Left lung (tissue), 10 donors: ENCODE results near the gene NDUFB7. TPM values are rescaled to one million over a fixed set of nuclear protein-coding genes. Genes with fewer than 3 reads are reported as not detected.

Experiments used
- ATAC-seq: fragments of 200-7000 bp; cut with Tn5 transposase; one replicate; pipeline ENCODE4 v1.9.1; 2020; ENCODE audit warnings: moderate library complexity
- DNase-seq, 4 donors: peaks; one replicate each; pipeline ENCODE4 v3.0.0-alpha.2; 2013 to 2020
- H3K27ac ChIP-seq, 2 donors: fragments of 200-600 bp; sonication (generic) in 1 of 2; one replicate each; pipeline versions ENCODE4 v1.5.0 to v1.8.0; 2020 to 2021
- H3K27me3 ChIP-seq, 2 donors: fragments of 200-600 bp; sonication (generic) in 1 of 2; one replicate each; pipeline versions ENCODE4 v1.5.0 to v1.8.0; 2020 to 2021
- H3K36me3 ChIP-seq, 2 donors: fragments of 200-600 bp; sonication (generic) in 1 of 2; one replicate each; pipeline versions ENCODE4 v1.5.0 to v1.8.0; 2020 to 2021
- H3K4me1 ChIP-seq, 2 donors: fragments of 200-600 bp; one replicate each; pipeline ENCODE4 v1.8.0; 2021
- H3K4me3 ChIP-seq, 2 donors: fragments of 200-600 bp; sonication (generic) in 1 of 2; one replicate each; pipeline versions ENCODE4 v1.5.0 to v1.8.0; 2020 to 2021; ENCODE audit warnings: mild to moderate bottlenecking in 1 of 2
- H3K9me3 ChIP-seq, 2 donors: fragments of 200-600 bp; sonication (generic) in 1 of 2; one replicate each; pipeline versions ENCODE4 v1.5.0 to v1.8.0; 2020 to 2021
- intact Hi-C, 2 donors: fragments of 100-400 bp; cut with DNase I; formaldehyde crosslinking; loops; one replicate each; pipeline versions ENCODE4 v1.11.2 to v1.14.2; 2022
- polyA plus RNA-seq, 6 donors: library from polyadenylated mRNA; unstranded; fragments of 120-200 nt; gene quantifications; one replicate each; pipeline ENCODE4 v1.2.1, GENCODE V29; 2013; ENCODE audit not compliant: insufficient read length in 6 of 6
- total RNA-seq, 2 donors: library from RNA; stranded (reverse); fragmentation: NEBNext Ultra II Directional; extraction: Animal tissue kit (Norgen Biotek cat#: 25700); gene quantifications; one replicate each; pipeline ENCODE4 v1.2.1, GENCODE V29; 2021
- TF ChIP-seq, protein P1 (sequence below), 2 donors: fragments of 200-600 bp; sonication (generic) in 1 of 2; IDR thresholded peaks; one replicate each; pipeline versions ENCODE4 v1.5.0 to v1.8.0; 2021; ENCODE audit warnings: antibody characterized with exemption in 2 of 2
- donor health status: DM: no; HTN: yes; CAD: no.
- donor health status: DM: no; HTN: no; CAD: no.

The NDUFB7 gene
- total and polyA plus RNA-seq, 8 donors = 60.1 to 125 (median 87.5) TPM

DNA sequence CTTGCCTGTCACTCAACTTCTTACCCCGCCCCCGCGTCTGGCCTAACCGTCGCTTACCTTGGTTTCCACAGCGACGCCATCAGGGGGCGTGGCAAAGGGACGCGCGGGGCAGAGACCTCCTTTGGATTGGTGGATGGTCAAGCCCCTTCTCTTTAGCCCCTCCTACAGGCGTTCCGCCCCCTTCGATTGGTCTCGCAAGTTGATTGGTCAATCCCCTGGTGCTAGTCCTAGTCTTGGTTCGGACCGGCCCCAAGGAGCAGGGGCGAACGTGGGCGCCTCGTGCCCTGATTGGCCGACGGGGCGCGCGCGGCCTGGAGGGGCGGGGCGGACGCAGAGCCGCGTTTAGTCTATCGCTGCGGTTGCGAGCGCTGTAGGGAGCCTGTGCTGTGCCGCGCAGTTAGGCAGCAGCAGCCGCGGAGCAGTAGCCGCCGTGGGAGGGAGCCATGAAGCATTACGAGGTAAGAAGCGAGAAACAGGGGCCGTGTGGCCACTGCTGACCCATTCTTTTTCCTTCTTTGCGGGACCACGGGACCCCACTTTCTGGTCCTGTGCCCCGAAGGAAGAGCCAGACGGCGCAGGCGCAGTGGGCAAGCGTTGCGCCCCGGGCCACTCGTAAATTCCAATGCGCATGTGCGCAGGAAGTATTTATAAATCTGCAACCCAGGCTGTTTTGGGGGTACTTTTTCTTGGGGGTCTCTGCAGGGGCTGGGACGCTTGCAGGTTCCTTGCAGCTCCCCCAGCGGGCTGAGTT, 42.4 kb downstream of the NDUFB7 start, which contains the start of gene TECR:
Gene TECR, plus strand, starts transcription at position 341 of the 751 bp plus-strand sequence. Its CDS starts 103 bp downstream, at position 444.
- peak; percentile 98 for ATAC-seq
- Histone ChIP-seq H3K36me3 (no peaks in the 10 kb centered on the region), H3K4me3 (peak within 1 kb of the TSS; percentile 65 to 87), H3K4me1 (peaks cover 4 to 27% of the 10 kb centered on the region in 2 donors), H3K9me3 (no peaks in the 10 kb centered on the region), H3K27me3 (no peaks in the 10 kb centered on the region), H3K27ac (peak within 1 kb of the TSS; percentile 93 to 94)
- peak; percentile 99 to 100 (median 100) for DNase-seq
- TF ChIP-seq, protein P1, sequence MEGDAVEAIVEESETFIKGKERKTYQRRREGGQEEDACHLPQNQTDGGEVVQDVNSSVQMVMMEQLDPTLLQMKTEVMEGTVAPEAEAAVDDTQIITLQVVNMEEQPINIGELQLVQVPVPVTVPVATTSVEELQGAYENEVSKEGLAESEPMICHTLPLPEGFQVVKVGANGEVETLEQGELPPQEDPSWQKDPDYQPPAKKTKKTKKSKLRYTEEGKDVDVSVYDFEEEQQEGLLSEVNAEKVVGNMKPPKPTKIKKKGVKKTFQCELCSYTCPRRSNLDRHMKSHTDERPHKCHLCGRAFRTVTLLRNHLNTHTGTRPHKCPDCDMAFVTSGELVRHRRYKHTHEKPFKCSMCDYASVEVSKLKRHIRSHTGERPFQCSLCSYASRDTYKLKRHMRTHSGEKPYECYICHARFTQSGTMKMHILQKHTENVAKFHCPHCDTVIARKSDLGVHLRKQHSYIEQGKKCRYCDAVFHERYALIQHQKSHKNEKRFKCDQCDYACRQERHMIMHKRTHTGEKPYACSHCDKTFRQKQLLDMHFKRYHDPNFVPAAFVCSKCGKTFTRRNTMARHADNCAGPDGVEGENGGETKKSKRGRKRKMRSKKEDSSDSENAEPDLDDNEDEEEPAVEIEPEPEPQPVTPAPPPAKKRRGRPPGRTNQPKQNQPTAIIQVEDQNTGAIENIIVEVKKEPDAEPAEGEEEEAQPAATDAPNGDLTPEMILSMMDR (IDR thresholded peaks at IDR 0.05) = peak in 1 of 2 donors; percentile 15
- intact Hi-C loops = no loop called here

DNA sequence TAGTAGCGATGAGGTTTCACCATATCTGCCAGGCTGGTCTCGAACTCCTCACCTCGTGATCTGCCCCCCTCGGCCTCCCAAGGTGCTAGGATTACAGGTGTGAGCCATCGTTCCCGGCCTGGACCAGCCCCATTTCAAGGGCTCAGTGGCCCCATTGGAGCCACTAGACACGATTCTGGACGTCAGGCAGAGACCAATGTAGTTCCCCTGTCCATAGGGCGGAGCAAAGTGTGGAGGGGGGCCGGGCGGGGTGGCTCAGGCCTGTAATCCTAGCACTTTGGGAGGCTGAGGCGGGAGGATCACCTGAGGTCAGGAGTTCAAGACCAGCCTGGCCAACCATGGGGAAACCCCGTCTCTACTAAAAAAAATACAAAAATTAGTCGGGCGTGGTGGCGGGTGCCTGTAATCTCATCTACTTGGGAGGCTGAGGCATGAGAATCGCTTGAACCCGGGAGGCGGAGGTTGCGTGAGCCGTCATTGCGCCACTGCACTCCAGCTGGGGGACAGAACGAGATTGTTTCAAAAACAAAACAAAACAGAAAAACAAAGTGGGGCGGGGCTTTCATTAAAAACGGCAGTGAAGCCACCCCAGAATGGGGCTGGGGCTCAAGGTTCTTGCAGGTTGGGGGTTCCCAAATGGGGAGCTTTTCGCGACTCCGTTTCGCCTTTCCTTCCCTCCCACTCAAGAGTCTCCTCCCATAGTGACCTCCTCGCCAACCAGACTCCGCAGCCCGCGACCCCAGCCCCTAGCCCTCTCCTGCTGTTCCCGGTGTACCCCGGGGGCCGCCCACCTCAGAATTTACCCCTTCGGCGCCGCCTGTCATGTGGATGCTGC, 43.2 kb downstream of the NDUFB7 start:
- H3K9me3 ChIP-seq = no peaks in the 10 kb centered on the region
- H3K27me3 ChIP-seq = no peaks in the 10 kb centered on the region
- H3K4me1 ChIP-seq = peaks cover 4 to 27% of the 10 kb centered on the region in 2 donors
- no peaks in the 10 kb centered on the region for H3K36me3 ChIP-seq
- peak overlapping the region in 1 of 2 donors; percentile 94 for H3K27ac ChIP-seq
- intact Hi-C loops = no loop called here
- DNase-seq (peak in 2 of 4 donors; percentile 40 to 74), ATAC-seq (no peak)
- TF ChIP-seq, protein P1 (IDR thresholded peaks at IDR 0.05) = no peak
- H3K4me3 ChIP-seq = peak overlapping the region; percentile 64 to 65

DNA sequence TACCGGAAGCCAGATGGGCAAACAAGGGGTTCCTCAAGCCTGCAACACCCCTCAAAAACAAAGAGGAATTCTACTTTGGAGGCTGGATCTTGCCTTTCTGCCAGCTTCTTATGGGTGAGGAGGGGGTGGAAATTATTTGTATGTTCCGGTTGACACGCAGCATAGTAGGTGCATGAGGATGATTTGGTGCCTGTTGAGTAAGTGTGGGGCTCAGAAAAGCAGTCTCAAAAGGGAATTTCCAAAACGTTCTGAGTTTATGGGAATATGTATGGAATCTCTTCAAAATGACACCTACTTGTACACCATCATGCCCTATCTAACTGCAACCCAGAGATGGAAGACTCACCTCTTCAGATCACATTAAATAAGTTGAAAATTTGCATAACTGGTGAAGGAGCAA, 45.4 kb downstream of the NDUFB7 start:
- intact Hi-C loops = no loop called here
- no peaks in the 10 kb centered on the region for H3K36me3 ChIP-seq
- H3K27ac ChIP-seq = no peak overlapping the region
- no peaks in the 10 kb centered on the region for H3K9me3 ChIP-seq
- TF ChIP-seq, protein P1 (IDR thresholded peaks at IDR 0.05) = no peak
- DNase-seq (no peak), ATAC-seq (no peak)
- no peak overlapping the region for H3K4me3 ChIP-seq
- H3K27me3 ChIP-seq = no peaks in the 10 kb centered on the region
- peaks cover 4 to 14% of the 10 kb centered on the region in 2 donors for H3K4me1 ChIP-seq

DNA sequence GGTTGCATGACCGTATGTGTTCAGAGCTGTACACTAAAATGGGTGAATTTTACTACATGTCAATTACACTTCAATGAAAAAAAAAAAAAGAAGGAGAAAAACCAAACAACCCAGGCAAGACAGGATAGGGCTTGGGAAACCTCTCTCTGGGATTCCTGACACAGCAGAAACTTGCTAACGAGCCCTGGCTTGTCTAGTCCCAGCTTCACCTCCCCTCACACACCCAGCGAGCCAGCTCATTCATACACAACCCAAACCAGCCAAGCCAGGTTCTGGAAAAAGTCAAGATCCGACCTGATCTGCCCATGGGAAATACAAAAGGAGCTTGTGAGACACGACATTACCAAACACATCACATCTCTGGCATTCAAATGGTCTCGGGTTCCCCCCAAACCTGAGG, 46.1 kb downstream of the NDUFB7 start:
- H3K27me3 ChIP-seq = no peaks in the 10 kb centered on the region
- peaks cover 4 to 7% of the 10 kb centered on the region in 2 donors for H3K4me1 ChIP-seq
- intact Hi-C loops = no loop called here
- no peak for DNase-seq
- no peaks in the 10 kb centered on the region for H3K9me3 ChIP-seq
- H3K4me3 ChIP-seq = no peak overlapping the region
- TF ChIP-seq, protein P1 (IDR thresholded peaks at IDR 0.05) = no peak
- no peaks in the 10 kb centered on the region for H3K36me3 ChIP-seq
- no peak overlapping the region for H3K27ac ChIP-seq
- ATAC-seq = no peak

DNA sequence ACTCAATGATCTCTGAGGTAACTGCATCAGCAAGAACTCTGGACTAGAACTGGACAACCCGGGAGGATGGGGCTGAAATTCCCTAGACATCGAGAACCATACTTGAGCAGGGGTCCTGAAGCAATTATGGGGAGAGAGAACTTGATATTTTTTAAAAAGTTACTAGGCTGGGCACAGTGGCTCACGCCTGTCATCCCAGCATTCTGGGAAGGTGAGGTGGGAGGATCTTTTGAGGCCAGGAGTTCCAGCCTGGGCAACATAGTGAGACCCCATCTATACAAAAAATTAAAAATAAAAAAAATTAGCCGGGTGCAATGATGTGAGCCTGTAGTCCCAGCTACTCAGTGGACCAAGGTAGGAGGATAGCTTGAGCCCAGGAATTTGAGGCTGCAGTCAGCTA, 51.3 kb downstream of the NDUFB7 start:
- DNase-seq (no peak), ATAC-seq (no peak)
- TF ChIP-seq, protein P1 (IDR thresholded peaks at IDR 0.05) = no peak
- no peak overlapping the region for H3K4me3 ChIP-seq
- peak overlapping the region in 1 of 2 donors; percentile 99 for H3K27ac ChIP-seq
- H3K36me3 ChIP-seq = peaks cover 0 to 13% of the 10 kb centered on the region in 2 donors
- peaks cover 11 to 36% of the 10 kb centered on the region in 2 donors for H3K4me1 ChIP-seq
- H3K9me3 ChIP-seq = no peaks in the 10 kb centered on the region
- H3K27me3 ChIP-seq = no peaks in the 10 kb centered on the region
- intact Hi-C loops = no loop called here
